H9 (cell line): ENCODE results near the gene SPATA3. TPM values are rescaled to one million over a fixed set of nuclear protein-coding genes. Genes with fewer than 3 reads are reported as not detected.

ENCODE experiments used
- DNase-seq: peaks from one replicate; pipeline ENCODE4 v3.0.0-alpha.2; 2017
- H2AFZ ChIP-seq: one replicate; pipeline ENCODE4 v1.6.1; 2013; ENCODE audit warnings: mild to moderate bottlenecking, low read length, control low read depth, moderate library complexity
- H2AK5ac ChIP-seq: 2 replicates; pipeline ENCODE4 v1.6.1; 2013; ENCODE audit warnings: low read length, control low read depth, mixed read lengths; ENCODE audit not compliant: insufficient read length
- H2BK120ac ChIP-seq: one replicate; pipeline ENCODE4 v1.6.1; 2013; ENCODE audit warnings: low read depth, mild to moderate bottlenecking, low read length, control low read depth, inconsistent platforms; ENCODE audit not compliant: poor library complexity, severe bottlenecking
- H2BK12ac ChIP-seq: 2 replicates; pipeline ENCODE4 v1.6.1; 2013; ENCODE audit warnings: low read length, control low read depth, mixed read lengths, low read depth; ENCODE audit not compliant: insufficient read length
- H2BK15ac ChIP-seq: 2 replicates; pipeline ENCODE4 v1.6.1; 2013; ENCODE audit warnings: low read depth, low read length, control low read depth
- H2BK20ac ChIP-seq: one replicate; pipeline ENCODE4 v1.6.1; 2013; ENCODE audit warnings: low read depth, mild to moderate bottlenecking, low read length, control low read depth, inconsistent platforms; ENCODE audit not compliant: poor library complexity, severe bottlenecking
- H2BK5ac ChIP-seq: 2 replicates; pipeline ENCODE4 v1.6.1; 2013; ENCODE audit warnings: low read length, control low read depth, mixed read lengths; ENCODE audit not compliant: insufficient read length
- H3K14ac ChIP-seq: 2 replicates; pipeline ENCODE4 v1.6.1; 2013; ENCODE audit warnings: low read length, control low read depth; ENCODE audit not compliant: insufficient read depth
- H3K18ac ChIP-seq: 2 replicates; pipeline ENCODE4 v1.6.1; 2013; ENCODE audit warnings: low read depth, mild to moderate bottlenecking, mixed read lengths, low read length, control low read depth; ENCODE audit not compliant: insufficient read length
- H3K23ac ChIP-seq: 2 replicates; pipeline ENCODE4 v1.6.1; 2013; ENCODE audit warnings: low read length, control low read depth, mixed read lengths, low read depth; ENCODE audit not compliant: insufficient read length
- H3K23me2 ChIP-seq: 2 replicates; pipeline ENCODE4 v1.6.1; 2013; ENCODE audit warnings: low read depth, mild to moderate bottlenecking, mixed read lengths, low read length, control low read depth; ENCODE audit not compliant: insufficient read length, poor library complexity, severe bottlenecking
- H3K27ac ChIP-seq: 2 replicates; pipeline ENCODE4 v1.5.1; 2013; ENCODE audit warnings: low read length, control low read depth, mixed read lengths, low read depth; ENCODE audit not compliant: insufficient read length
- H3K27me3 ChIP-seq: 2 replicates; pipeline ENCODE4 v1.6.1; 2013; ENCODE audit warnings: low read length, control low read depth, inconsistent platforms; ENCODE audit not compliant: insufficient read depth
- H3K4ac ChIP-seq: 2 replicates; pipeline ENCODE4 v1.6.1; 2013; ENCODE audit warnings: low read depth, mild to moderate bottlenecking, control low read depth, inconsistent platforms, low read length, moderate library complexity
- H3K4me1 ChIP-seq: 2 replicates; pipeline ENCODE4 v1.6.1; 2013; ENCODE audit warnings: low read length, control low read depth, inconsistent platforms; ENCODE audit not compliant: insufficient read depth
- H3K4me2 ChIP-seq: 2 replicates; pipeline ENCODE4 v1.6.1; 2013; ENCODE audit warnings: low read length, control low read depth, mixed read lengths; ENCODE audit not compliant: insufficient read length, insufficient read depth
- H3K56ac ChIP-seq: 2 replicates; pipeline ENCODE4 v1.6.1; 2013; ENCODE audit warnings: low read depth, mild to moderate bottlenecking, mixed read lengths, low read length, control low read depth; ENCODE audit not compliant: insufficient read length
- H3K79me1 ChIP-seq: 2 replicates; pipeline ENCODE4 v1.6.1; 2013; ENCODE audit warnings: low read depth, mild to moderate bottlenecking, moderate library complexity, low read length, control low read depth, inconsistent platforms; ENCODE audit not compliant: insufficient read depth, poor library complexity, severe bottlenecking
- H3K79me2 ChIP-seq: 2 replicates; pipeline ENCODE4 v1.6.1; 2013; ENCODE audit warnings: low read length, control low read depth, inconsistent platforms; ENCODE audit not compliant: insufficient read depth
- H3K9ac ChIP-seq: 2 replicates; pipeline ENCODE4 v1.6.1; 2013; ENCODE audit warnings: low read length, control low read depth, mixed read lengths; ENCODE audit not compliant: insufficient read length; ENCODE audit errors: extremely low read depth
- H3K9me3 ChIP-seq: one replicate; pipeline ENCODE4 v1.6.1; 2013; ENCODE audit warnings: low read depth, low read length, inconsistent platforms; ENCODE audit not compliant: control insufficient read depth
- H3T11ph ChIP-seq: one replicate; pipeline ENCODE4 v1.6.1; 2013; ENCODE audit warnings: mild to moderate bottlenecking, low read length, control low read depth, inconsistent platforms
- H4K20me1 ChIP-seq: one replicate; pipeline ENCODE4 v1.6.1; 2013; ENCODE audit not compliant: control insufficient read depth, insufficient read length, insufficient read depth
- H4K5ac ChIP-seq: 2 replicates; pipeline ENCODE4 v1.6.1; 2013; ENCODE audit warnings: low read depth, mild to moderate bottlenecking, mixed read lengths, low read length, control low read depth; ENCODE audit not compliant: insufficient read length
- H4K8ac ChIP-seq: replicated peaks from 2 replicates; pipeline ENCODE4 v1.6.1; 2013; ENCODE audit warnings: low read length, control low read depth, mixed read lengths, low read depth; ENCODE audit not compliant: insufficient read length
- H4K91ac ChIP-seq: 2 replicates; pipeline ENCODE4 v1.6.1; 2013; ENCODE audit warnings: low read depth, mild to moderate bottlenecking, moderate library complexity, mixed read lengths, low read length, control low read depth; ENCODE audit not compliant: insufficient read length
- H3K27ac Mint-ChIP-seq, 3 experiments: 2 replicates in 2 of 3; 3 replicates in 1 of 3; pipeline ENCODE4 v1.8.0; 2020 to 2021; ENCODE audit warnings: mixed read lengths in 3 of 3, mild to moderate bottlenecking in 1 of 3, moderate library complexity in 1 of 3
- H3K27me3 Mint-ChIP-seq: 2 replicates; pipeline ENCODE4 v1.8.0; 2021; ENCODE audit warnings: low read depth, mild to moderate bottlenecking, moderate library complexity, mixed read lengths
- H3K36me3 Mint-ChIP-seq, 3 experiments: 2 replicates in 2 of 3; 3 replicates in 1 of 3; pipeline ENCODE4 v1.8.0; 2020 to 2021; ENCODE audit warnings: low read depth in 3 of 3, mixed read lengths in 3 of 3; ENCODE audit not compliant: insufficient read depth in 1 of 3
- H3K4me1 Mint-ChIP-seq, 2 experiments: 2 replicates each; pipeline ENCODE4 v1.8.0; 2020; ENCODE audit warnings: mixed read lengths in 2 of 2
- H3K4me3 Mint-ChIP-seq, 2 experiments: 2 replicates in 1 of 2; 3 replicates in 1 of 2; pipeline ENCODE4 v1.8.0; 2020 to 2021; ENCODE audit warnings: mild to moderate bottlenecking in 2 of 2, mixed read lengths in 2 of 2, moderate library complexity in 1 of 2
- H3K9me3 Mint-ChIP-seq, 2 experiments: 2 replicates in 1 of 2; 3 replicates in 1 of 2; pipeline ENCODE4 v1.8.0; 2020; ENCODE audit warnings: mild to moderate bottlenecking in 2 of 2, mixed read lengths in 2 of 2, moderate library complexity in 1 of 2
- CTCF ChIP-seq: fragments of 200-600 bp; sonication (generic); conservative IDR thresholded peaks from 3 replicates; pipeline ENCODE4 v1.8.0; 2021; ENCODE audit warnings: antibody characterized with exemption, mild to moderate bottlenecking
- WGBS: extraction: QIAGEN DNeasy Blood & Tissue Kit; methylation state at CpG from one replicate; pipeline ENCODE4 v1.1.7; 2013; ENCODE audit warnings: missing lambda C conversion rate, low lambda C conversion rate, mixed read lengths; ENCODE audit not compliant: insufficient read length; ENCODE audit errors: extremely low coverage; 5-methylcytosine and 5-hydroxymethylcytosine counted together
- total RNA-seq: library from RNA; stranded (reverse); gene quantifications from 2 replicates; pipeline ENCODE4 v1.2.1, GENCODE V29; 2021

SPATA3 gene
- total RNA-seq, 1 experiment from 2014 or later: not detected

- Histone ChIP-seq H2BK20ac (no peak overlapping the region), H4K20me1 (no peaks in the 10 kb centered on the region), H3K27ac (no peak overlapping the region), H3K14ac (no peak overlapping the region), H2AFZ (no peak overlapping the region), H3K23ac (no peak overlapping the region), H2BK120ac (no peak overlapping the region), H4K91ac (no peak overlapping the region), H3K23me2 (no peaks in the 10 kb centered on the region), H3K9me3 (no peaks in the 10 kb centered on the region), H4K8ac (no peak overlapping the region), H2BK5ac (no peak overlapping the region), H3K79me2 (no peaks in the 10 kb centered on the region), H3T11ph (no peak overlapping the region), H3K27me3 (no peaks in the 10 kb centered on the region), H3K18ac (no peak overlapping the region), H3K4me2 (no peak overlapping the region), H3K4ac (no peak overlapping the region), H2BK15ac (no peak overlapping the region), H4K5ac (no peak overlapping the region), H2AK5ac (no peak overlapping the region), H3K79me1 (no peaks in the 10 kb centered on the region), H3K9ac (no peak overlapping the region), H3K4me1 (no peaks in the 10 kb centered on the region), H2BK12ac (no peak overlapping the region), H3K56ac (no peak overlapping the region)
- Mint-ChIP-seq H3K4me1 (peaks cover 8% of the 10 kb centered on the region in 2 experiments), H3K9me3 (peaks cover 0 to 2% of the 10 kb centered on the region in 2 experiments; a peak in 1 of 5 replicates), H3K36me3 (no peaks in the 10 kb centered on the region), H3K27me3 (peaks cover 5% of the 10 kb centered on the region), H3K4me3 (no peak overlapping the region; a peak in 1 of 5 replicates), H3K27ac (no peak overlapping the region; a peak in 1 of 7 replicates)
- no peak for TF ChIP-seq CTCF
- DNase-seq: no peak
- no CpG with 5 or more reads among the region's 2 CpGs for WGBS
Measured at GRCh38 chr2:230951396-230951795, 44.5 kb upstream of the SPATA3 start.
